Measurements from ENCODE around the gene PLEKHH1.

DNA sequence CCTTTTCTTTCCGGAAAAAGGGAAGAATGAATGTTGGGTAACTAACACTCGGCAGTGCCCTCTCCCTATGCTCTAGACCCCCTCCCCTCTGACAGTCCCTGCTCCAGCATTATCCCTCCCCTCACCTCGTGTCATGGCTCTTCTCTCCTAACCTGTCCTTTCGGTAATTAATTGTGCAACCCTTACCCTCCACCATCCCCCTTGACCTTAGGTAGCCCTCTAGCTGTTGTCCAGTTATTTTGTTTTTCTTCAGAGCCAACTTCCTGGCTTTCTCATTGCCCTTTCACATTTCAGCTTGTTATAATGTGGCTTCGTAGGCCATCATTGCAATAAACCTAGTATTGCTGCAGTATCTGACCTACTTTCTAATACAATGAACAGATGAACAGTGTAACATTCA lies 97.8 kb downstream of the PLEKHH1 start:
- TF ChIP-seq, protein P1, sequence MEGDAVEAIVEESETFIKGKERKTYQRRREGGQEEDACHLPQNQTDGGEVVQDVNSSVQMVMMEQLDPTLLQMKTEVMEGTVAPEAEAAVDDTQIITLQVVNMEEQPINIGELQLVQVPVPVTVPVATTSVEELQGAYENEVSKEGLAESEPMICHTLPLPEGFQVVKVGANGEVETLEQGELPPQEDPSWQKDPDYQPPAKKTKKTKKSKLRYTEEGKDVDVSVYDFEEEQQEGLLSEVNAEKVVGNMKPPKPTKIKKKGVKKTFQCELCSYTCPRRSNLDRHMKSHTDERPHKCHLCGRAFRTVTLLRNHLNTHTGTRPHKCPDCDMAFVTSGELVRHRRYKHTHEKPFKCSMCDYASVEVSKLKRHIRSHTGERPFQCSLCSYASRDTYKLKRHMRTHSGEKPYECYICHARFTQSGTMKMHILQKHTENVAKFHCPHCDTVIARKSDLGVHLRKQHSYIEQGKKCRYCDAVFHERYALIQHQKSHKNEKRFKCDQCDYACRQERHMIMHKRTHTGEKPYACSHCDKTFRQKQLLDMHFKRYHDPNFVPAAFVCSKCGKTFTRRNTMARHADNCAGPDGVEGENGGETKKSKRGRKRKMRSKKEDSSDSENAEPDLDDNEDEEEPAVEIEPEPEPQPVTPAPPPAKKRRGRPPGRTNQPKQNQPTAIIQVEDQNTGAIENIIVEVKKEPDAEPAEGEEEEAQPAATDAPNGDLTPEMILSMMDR (IDR thresholded peaks at IDR 0.05), result no peak
- no peak for TF ChIP-seq POLR2A (IDR thresholded peaks at IDR 0.05)
